Peyer's patch (tissue), 4 donors: ENCODE results near the gene ADK. TPM values are rescaled to one million over a fixed set of nuclear protein-coding genes. Genes with fewer than 3 reads are reported as not detected.

Source experiments
- DNase-seq, 3 donors: peaks; one replicate each; pipeline ENCODE4 v3.0.0-alpha.2; 2017 to 2019
- H3K27ac ChIP-seq, 4 donors: fragments of 200-600 bp; sonication (generic); one replicate each; pipeline ENCODE4 v1.5.1; 2016 to 2019
- H3K27me3 ChIP-seq, 2 donors: fragments of 200-600 bp; sonication (generic); one replicate each; pipeline ENCODE4 v1.5.1; 2019
- H3K36me3 ChIP-seq, 3 donors: fragments of 200-600 bp; sonication (generic); one replicate each; pipeline ENCODE4 v1.5.1; 2016 to 2019
- H3K4me1 ChIP-seq, 4 donors: fragments of 200-600 bp; sonication (generic); one replicate each; pipeline ENCODE4 v1.5.1; 2016 to 2019
- H3K4me3 ChIP-seq, 4 donors: fragments of 200-600 bp; sonication (generic); 1 replicate in 3 of 4; 2 replicates in 1 of 4; pipeline ENCODE4 v1.5.1; 2016 to 2019; ENCODE audit warnings: mild to moderate bottlenecking in 1 of 4
- H3K9me3 ChIP-seq, 4 donors: fragments of 200-600 bp; sonication (generic); one replicate each; pipeline ENCODE4 v1.5.1; 2016 to 2019; ENCODE audit warnings: mild to moderate bottlenecking in 1 of 4
- CTCF ChIP-seq, 6 experiments: fragments of 450-650 bp in 4 of 6; fragments of 200-600 bp in 2 of 6; sonication (generic) in 1 of 6; IDR thresholded peaks; one replicate each; pipeline ENCODE4 v1.5.1; 2017 to 2019; ENCODE audit warnings: antibody characterized with exemption in 6 of 6, mild to moderate bottlenecking in 3 of 6, moderate library complexity in 1 of 6
- POLR2A ChIP-seq, 2 donors: fragments of 450-650 bp; IDR thresholded peaks; one replicate each; pipeline ENCODE4 v1.5.1; 2017; ENCODE audit warnings: antibody characterized with exemption in 2 of 2, mild to moderate bottlenecking in 2 of 2, moderate library complexity in 2 of 2
- total RNA-seq, 4 donors: library from RNA; depleted of rRNA; stranded (reverse); fragments of >200 nt; gene quantifications; one replicate each; pipeline ENCODE4 v1.1.0, GENCODE V29; 2016

ADK gene
- total RNA-seq, 4 donors from 2014 or later = 7.4 to 50.3 (median 14.3) TPM

- Histone ChIP-seq H3K27ac (no peak overlapping the region), H3K9me3 (no peaks in the 10 kb centered on the region), H3K4me1 (no peaks in the 10 kb centered on the region), H3K27me3 (no peaks in the 10 kb centered on the region), H3K36me3 (no peaks in the 10 kb centered on the region), H3K4me3 (no peak overlapping the region)
- TF ChIP-seq CTCF (IDR thresholded peaks at IDR 0.05) (no peak), POLR2A (IDR thresholded peaks at IDR 0.05) (no peak)
- no peak for DNase-seq
Measured at GRCh38 chr10:74165530-74165901, 14.5 kb downstream of the ADK start.

GRCh38 chr10:74167443-74167842, 16.4 kb downstream of the ADK start:
- H3K4me3 ChIP-seq = no peak overlapping the region
- peak overlapping the region in 1 of 4 donors; percentile 39 for H3K27ac ChIP-seq
- H3K27me3 ChIP-seq = no peaks in the 10 kb centered on the region
- no peaks in the 10 kb centered on the region for H3K36me3 ChIP-seq
- TF ChIP-seq POLR2A (IDR thresholded peaks at IDR 0.05) (no peak), CTCF (IDR thresholded peaks at IDR 0.05) (no peak)
- DNase-seq = no peak
- no peaks in the 10 kb centered on the region for H3K4me1 ChIP-seq
- no peaks in the 10 kb centered on the region for H3K9me3 ChIP-seq

- Histone ChIP-seq H3K36me3 (no peaks in the 10 kb centered on the region), H3K9me3 (no peaks in the 10 kb centered on the region), H3K4me1 (peaks cover 0 to 14% (median 0%) of the 10 kb centered on the region in 4 donors), H3K27me3 (no peaks in the 10 kb centered on the region), H3K4me3 (no peak overlapping the region), H3K27ac (no peak overlapping the region)
- no peak for TF ChIP-seq POLR2A (IDR thresholded peaks at IDR 0.05)
- TF ChIP-seq CTCF (IDR thresholded peaks at IDR 0.05) = no peak
- no peak for DNase-seq
Measured at GRCh38 chr10:74171625-74172024, 20.6 kb downstream of the ADK start.

- TF ChIP-seq CTCF (IDR thresholded peaks at IDR 0.05) = no peak
- TF ChIP-seq POLR2A (IDR thresholded peaks at IDR 0.05) = no peak
- H3K36me3 ChIP-seq = no peaks in the 10 kb centered on the region
- peaks cover 0 to 20% (median 0%) of the 10 kb centered on the region in 4 donors for H3K4me1 ChIP-seq
- DNase-seq = no peak
- no peak overlapping the region for H3K4me3 ChIP-seq
- H3K27me3 ChIP-seq = no peaks in the 10 kb centered on the region
- H3K9me3 ChIP-seq = no peaks in the 10 kb centered on the region
- peak overlapping the region in 2 of 4 donors; percentile 3 to 64 for H3K27ac ChIP-seq
Measured at GRCh38 chr10:74174521-74174920, 23.5 kb downstream of the ADK start.

GRCh38 chr10:74175510-74176379, 24.7 kb downstream of the ADK start:
- DNase-seq = no peak
- TF ChIP-seq CTCF (IDR thresholded peaks at IDR 0.05) (no peak), POLR2A (IDR thresholded peaks at IDR 0.05) (no peak)
- H3K9me3 ChIP-seq = no peaks in the 10 kb centered on the region
- no peaks in the 10 kb centered on the region for H3K36me3 ChIP-seq
- no peaks in the 10 kb centered on the region for H3K27me3 ChIP-seq
- H3K27ac ChIP-seq = peak overlapping the region; percentile 87 to 89 (median 87)
- H3K4me3 ChIP-seq = peak overlapping the region; percentile 77 to 81 (median 78)
- peaks cover 0 to 20% (median 0%) of the 10 kb centered on the region in 4 donors for H3K4me1 ChIP-seq
